HCT116 (cell line): ENCODE data around the gene NOS3. TPM values are rescaled to one million over a fixed set of nuclear protein-coding genes. Genes with fewer than 3 reads are reported as not detected.

Source experiments
- ATAC-seq: fragments of 200-7000 bp; cut with Tn5 transposase; 2 replicates; pipeline ENCODE4 v1.9.1; 2020; ENCODE audit warnings: mild to moderate bottlenecking, moderate library complexity
- BruUV-seq: library from RNA; stranded (reverse); fragments of 400-500 nt; replicated peaks from 2 replicates; lab custom pipeline; 2021; lab: Mats Ljungman, UMichigan
- CTCF ChIA-PET: fragments of 300-600 bp; sonication (Branson Sonifier 250); formaldehyde crosslinking; loops from one replicate; lab custom pipeline; 2021; ENCODE audit warnings: antibody characterized with exemption; lab: Charles Lee
- POLR2A ChIA-PET: fragments of 300-600, 350-600 bp; sonication (Branson Sonifier 250); formaldehyde crosslinking; loops from one replicate; lab custom pipeline; 2021; ENCODE audit warnings: antibody characterized with exemption; lab: Charles Lee
- RAD21 ChIA-PET, 2 experiments: fragments of 300-600 bp; sonication (Branson Sonifier 250); formaldehyde crosslinking; loops; one replicate each; lab custom pipeline; 2023; ENCODE audit warnings: low total read pairs in 2 of 2; ENCODE audit not compliant: uncharacterized antibody in 2 of 2, unreplicated experiment in 2 of 2, low non-redundant PET in 1 of 2; lab: Charles Lee
- DNase-seq: peaks from one replicate; pipeline ENCODE4 v3.0.0-alpha.2; 2010; ENCODE audit warnings: low read depth, low spot score
- H2AFZ ChIP-seq: fragments of 200-600 bp; shearing (Covaris generic), sonication (generic); 2 replicates; pipeline ENCODE4 v1.6.1; 2017; ENCODE audit warnings: low read depth, mixed run types, mixed read lengths, antibody characterized with exemption, low read length; ENCODE audit not compliant: poor library complexity, severe bottlenecking
- H3K27ac ChIP-seq: 2 replicates; pipeline ENCODE4 v1.5.1; 2012; ENCODE audit warnings: low read depth, low read length
- H3K27me3 ChIP-seq: fragments of 200-600 bp; sonication (generic); 2 replicates; pipeline ENCODE4 v1.6.1; 2016; ENCODE audit warnings: mixed run types, low read length, mixed read lengths; ENCODE audit not compliant: insufficient read depth
- H3K36me3 ChIP-seq, 2 experiments: fragments of 200-500 bp in 1 of 2; fragments of 200-600 bp in 1 of 2; sonication (Bioruptor generic) in 1 of 2; sonication (generic) in 1 of 2; 2 replicates each; pipeline versions ENCODE4 v1.5.1 to v1.6.1; 2014 to 2016; ENCODE audit warnings: low read length in 2 of 2, inconsistent platforms in 1 of 2, mixed read lengths in 1 of 2, mixed run types in 1 of 2; ENCODE audit not compliant: insufficient read depth in 2 of 2, control insufficient read depth in 1 of 2
- H3K4me1 ChIP-seq, 2 experiments: fragments of 200-600 bp in 1 of 2; sonication (generic) in 1 of 2; 2 replicates each; pipeline versions ENCODE4 v1.5.1 to v1.6.1; 2012 to 2017; ENCODE audit warnings: low read length in 2 of 2, inconsistent platforms in 1 of 2, mild to moderate bottlenecking in 1 of 2, mixed read lengths in 1 of 2, mixed run types in 1 of 2, moderate library complexity in 1 of 2; ENCODE audit not compliant: insufficient read depth in 2 of 2, control insufficient read depth in 1 of 2
- H3K4me2 ChIP-seq: fragments of 200-600 bp; sonication (generic); 2 replicates; pipeline ENCODE4 v1.6.1; 2017; ENCODE audit warnings: mixed run types, low read length, mixed read lengths
- H3K4me3 ChIP-seq, 2 experiments: fragments of 200-600 bp in 1 of 2; sonication (generic) in 1 of 2; replicated peaks in 1 of 2; 2 replicates each; pipeline ENCODE4 v1.5.1; 2011 to 2016; ENCODE audit warnings: low read length in 2 of 2, control low read depth in 1 of 2, low read depth in 1 of 2, mild to moderate bottlenecking in 1 of 2, mixed read lengths in 1 of 2, mixed run types in 1 of 2
- H3K79me2 ChIP-seq: fragments of 200-600 bp; sonication (generic); 2 replicates; pipeline ENCODE4 v1.6.1; 2017; ENCODE audit warnings: mild to moderate bottlenecking, mixed run types, low read length, moderate library complexity, mixed read lengths; ENCODE audit not compliant: insufficient read depth
- H3K9ac ChIP-seq: fragments of 200-600 bp; sonication (generic); 2 replicates; pipeline ENCODE4 v1.6.1; 2016; ENCODE audit warnings: low read length, mixed read lengths
- H3K9me2 ChIP-seq: fragments of 200-600 bp; sonication (generic), shearing (Covaris generic); 2 replicates; pipeline ENCODE4 v1.6.1; 2017; ENCODE audit warnings: mixed run types, mild to moderate bottlenecking, moderate library complexity; ENCODE audit not compliant: insufficient read depth
- H3K9me3 ChIP-seq, 2 experiments: fragments of 200-500 bp in 1 of 2; fragments of 200-600 bp in 1 of 2; sonication (Bioruptor generic) in 1 of 2; sonication (generic) in 1 of 2; 2 replicates each; pipeline ENCODE4 v1.6.1; 2014 to 2017; ENCODE audit warnings: low read length in 2 of 2, mixed read lengths in 2 of 2, inconsistent platforms in 1 of 2, low read depth in 1 of 2, mild to moderate bottlenecking in 1 of 2, mixed run types in 1 of 2, moderate library complexity in 1 of 2; ENCODE audit not compliant: control insufficient read depth in 1 of 2, insufficient read depth in 1 of 2
- H4K20me1 ChIP-seq: fragments of 200-600 bp; sonication (generic), shearing (Covaris generic); 2 replicates; pipeline ENCODE4 v1.6.1; 2017; ENCODE audit warnings: mixed run types, mild to moderate bottlenecking, moderate library complexity; ENCODE audit not compliant: insufficient read depth
- ATF3 ChIP-seq: IDR thresholded peaks from 2 replicates; pipeline ENCODE4 v1.6.1; 2012
- CBX3 ChIP-seq: IDR thresholded peaks from 2 replicates; pipeline ENCODE4 v1.6.1; 2012; ENCODE audit warnings: low read depth
- CEBPB ChIP-seq: IDR thresholded peaks from 2 replicates; pipeline ENCODE4 v1.6.1; 2012; ENCODE audit warnings: low read depth
- CTCF ChIP-seq, 3 experiments: fragments of 200-600 bp in 1 of 3; sonication (generic) in 1 of 3; IDR thresholded peaks in 2 of 3; conservative IDR thresholded peaks in 1 of 3; 2 replicates each; pipeline ENCODE4 v1.5.1; 2012 to 2017; ENCODE audit warnings: low read depth in 2 of 3, low read length in 2 of 3, antibody characterized with exemption in 1 of 3, borderline replicate concordance in 1 of 3, control low read depth in 1 of 3, mild to moderate bottlenecking in 1 of 3, mixed read lengths in 1 of 3, mixed run types in 1 of 3, moderate library complexity in 1 of 3; ENCODE audit not compliant: insufficient read depth in 1 of 3
- EGR1 ChIP-seq: IDR thresholded peaks from 2 replicates; pipeline ENCODE4 v1.6.1; 2012; ENCODE audit warnings: low read depth
- ELF1 ChIP-seq: IDR thresholded peaks from 2 replicates; pipeline ENCODE4 v1.6.1; 2012; ENCODE audit warnings: low read depth, borderline replicate concordance
- EZH2 ChIP-seq: fragments of 200-600 bp; sonication (generic); IDR thresholded peaks from 2 replicates; pipeline ENCODE4 v1.6.1; 2017; ENCODE audit warnings: antibody characterized with exemption, mixed run types
- EZH2phosphoT487 ChIP-seq: fragments of 200-600 bp; IDR thresholded peaks from 2 replicates; pipeline ENCODE4 v1.6.1; 2018; ENCODE audit warnings: antibody characterized with exemption, borderline replicate concordance
- FOSL1 ChIP-seq: IDR thresholded peaks from 2 replicates; pipeline ENCODE4 v1.6.1; 2012; ENCODE audit warnings: low read depth
- JUND ChIP-seq: IDR thresholded peaks from 2 replicates; pipeline ENCODE4 v1.6.1; 2012
- MAX ChIP-seq: IDR thresholded peaks from 2 replicates; pipeline ENCODE4 v1.6.1; 2012
- POLR2A ChIP-seq: IDR thresholded peaks from 2 replicates; pipeline ENCODE4 v1.7.0; 2011; ENCODE audit warnings: borderline replicate concordance; ENCODE audit not compliant: insufficient read depth, insufficient read length; ENCODE audit errors: extremely low read depth
- RAD21 ChIP-seq: IDR thresholded peaks from 2 replicates; pipeline ENCODE4 v1.6.1; 2012; ENCODE audit warnings: low read depth, mild to moderate bottlenecking
- SIN3A ChIP-seq: IDR thresholded peaks from 2 replicates; pipeline ENCODE4 v1.6.1; 2012; ENCODE audit warnings: low read depth
- SRF ChIP-seq: IDR thresholded peaks from 2 replicates; pipeline ENCODE4 v1.6.1; 2012; ENCODE audit warnings: low read depth
- TCF7L2 ChIP-seq: IDR thresholded peaks from 2 replicates; pipeline ENCODE4 v1.7.0; 2011; ENCODE audit warnings: borderline replicate concordance, inconsistent platforms; ENCODE audit not compliant: insufficient read depth, insufficient read length; ENCODE audit errors: extremely low read depth
- YY1 ChIP-seq: IDR thresholded peaks from 2 replicates; pipeline ENCODE4 v1.6.1; 2011; ENCODE audit warnings: low read length, low read depth, moderate library complexity, mild to moderate bottlenecking; ENCODE audit not compliant: insufficient replicate concordance; ENCODE audit errors: extremely low read depth
- ZBTB33 ChIP-seq: IDR thresholded peaks from 2 replicates; pipeline ENCODE4 v1.6.1; 2011; ENCODE audit warnings: mild to moderate bottlenecking, low read length, moderate library complexity; ENCODE audit not compliant: insufficient replicate concordance; ENCODE audit errors: extremely low read depth
- ZFX ChIP-seq: fragments of 450-650 bp; IDR thresholded peaks from 2 replicates; pipeline ENCODE4 v1.6.1; 2017
- intact Hi-C: fragments of 100-400 bp; cut with micrococcal nuclease; formaldehyde crosslinking; loops from 2 replicates; pipeline ENCODE4 v1.10.0; 2022
- total RNA-seq: library from RNA; stranded (reverse); gene quantifications from one replicate; pipeline ENCODE4 v1.2.1, GENCODE V29; 2021; ENCODE audit not compliant: unreplicated experiment
- TF ChIP-seq, protein P1 (sequence below): IDR thresholded peaks from 2 replicates; pipeline ENCODE4 v1.6.1; 2012; ENCODE audit warnings: low read depth

NOS3 gene
- total RNA-seq, 1 experiment from 2014 or later = 35.8 TPM

- BruUV-seq = no TSS peak
- ChIA-PET RAD21 (no interaction called here), POLR2A (no interaction called here), CTCF (no interaction called here)
- DNase-seq = no peak
- ATAC-seq = no peak
- Histone ChIP-seq H3K79me2 (no peaks in the 10 kb centered on the region), H3K9me2 (no peaks in the 10 kb centered on the region), H4K20me1 (no peaks in the 10 kb centered on the region), H3K36me3 (no peaks in the 10 kb centered on the region), H3K27me3 (no peaks in the 10 kb centered on the region), H3K9ac (no peak overlapping the region), H3K4me1 (no peaks in the 10 kb centered on the region), H2AFZ (no peak overlapping the region), H3K27ac (no peak overlapping the region), H3K4me3 (no peak overlapping the region), H3K4me2 (no peak overlapping the region), H3K9me3 (no peaks in the 10 kb centered on the region)
- intact Hi-C loops = no loop called here
- TF ChIP-seq CTCF (IDR thresholded peaks at IDR 0.05 in 2 of 3, conservative IDR thresholded peaks at IDR 0.05 in 1 of 3; ENCODE audit: borderline replicate concordance in 1 of 3, insufficient read depth in 1 of 3, low read depth in 2 of 3, low read length in 2 of 3) = no peak
- no peak for TF ChIP-seq FOSL1
- no peak for TF ChIP-seq TCF7L2
- TF ChIP-seq CBX3 = no peak
- no peak for TF ChIP-seq MAX
- no peak for TF ChIP-seq EZH2phosphoT487
- TF ChIP-seq ATF3 = no peak
- no peak for TF ChIP-seq YY1
- no peak for TF ChIP-seq SIN3A
- no peak for TF ChIP-seq CEBPB
- no peak for TF ChIP-seq ZFX
- TF ChIP-seq SRF = no peak
- TF ChIP-seq EZH2 = no peak
- TF ChIP-seq POLR2A = no peak
- TF ChIP-seq, protein P1, sequence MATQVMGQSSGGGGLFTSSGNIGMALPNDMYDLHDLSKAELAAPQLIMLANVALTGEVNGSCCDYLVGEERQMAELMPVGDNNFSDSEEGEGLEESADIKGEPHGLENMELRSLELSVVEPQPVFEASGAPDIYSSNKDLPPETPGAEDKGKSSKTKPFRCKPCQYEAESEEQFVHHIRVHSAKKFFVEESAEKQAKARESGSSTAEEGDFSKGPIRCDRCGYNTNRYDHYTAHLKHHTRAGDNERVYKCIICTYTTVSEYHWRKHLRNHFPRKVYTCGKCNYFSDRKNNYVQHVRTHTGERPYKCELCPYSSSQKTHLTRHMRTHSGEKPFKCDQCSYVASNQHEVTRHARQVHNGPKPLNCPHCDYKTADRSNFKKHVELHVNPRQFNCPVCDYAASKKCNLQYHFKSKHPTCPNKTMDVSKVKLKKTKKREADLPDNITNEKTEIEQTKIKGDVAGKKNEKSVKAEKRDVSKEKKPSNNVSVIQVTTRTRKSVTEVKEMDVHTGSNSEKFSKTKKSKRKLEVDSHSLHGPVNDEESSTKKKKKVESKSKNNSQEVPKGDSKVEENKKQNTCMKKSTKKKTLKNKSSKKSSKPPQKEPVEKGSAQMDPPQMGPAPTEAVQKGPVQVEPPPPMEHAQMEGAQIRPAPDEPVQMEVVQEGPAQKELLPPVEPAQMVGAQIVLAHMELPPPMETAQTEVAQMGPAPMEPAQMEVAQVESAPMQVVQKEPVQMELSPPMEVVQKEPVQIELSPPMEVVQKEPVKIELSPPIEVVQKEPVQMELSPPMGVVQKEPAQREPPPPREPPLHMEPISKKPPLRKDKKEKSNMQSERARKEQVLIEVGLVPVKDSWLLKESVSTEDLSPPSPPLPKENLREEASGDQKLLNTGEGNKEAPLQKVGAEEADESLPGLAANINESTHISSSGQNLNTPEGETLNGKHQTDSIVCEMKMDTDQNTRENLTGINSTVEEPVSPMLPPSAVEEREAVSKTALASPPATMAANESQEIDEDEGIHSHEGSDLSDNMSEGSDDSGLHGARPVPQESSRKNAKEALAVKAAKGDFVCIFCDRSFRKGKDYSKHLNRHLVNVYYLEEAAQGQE = no peak
- TF ChIP-seq RAD21 = no peak
- TF ChIP-seq JUND = no peak
- no peak for TF ChIP-seq EGR1
- TF ChIP-seq ZBTB33 = no peak
- TF ChIP-seq ELF1 = no peak
These were observed 54.4 kb downstream of the NOS3 start for GRCh38 chr7:151045262-151045661.
